ENCODE measurements around the gene JPH2.

Gene JPH2

DNA sequence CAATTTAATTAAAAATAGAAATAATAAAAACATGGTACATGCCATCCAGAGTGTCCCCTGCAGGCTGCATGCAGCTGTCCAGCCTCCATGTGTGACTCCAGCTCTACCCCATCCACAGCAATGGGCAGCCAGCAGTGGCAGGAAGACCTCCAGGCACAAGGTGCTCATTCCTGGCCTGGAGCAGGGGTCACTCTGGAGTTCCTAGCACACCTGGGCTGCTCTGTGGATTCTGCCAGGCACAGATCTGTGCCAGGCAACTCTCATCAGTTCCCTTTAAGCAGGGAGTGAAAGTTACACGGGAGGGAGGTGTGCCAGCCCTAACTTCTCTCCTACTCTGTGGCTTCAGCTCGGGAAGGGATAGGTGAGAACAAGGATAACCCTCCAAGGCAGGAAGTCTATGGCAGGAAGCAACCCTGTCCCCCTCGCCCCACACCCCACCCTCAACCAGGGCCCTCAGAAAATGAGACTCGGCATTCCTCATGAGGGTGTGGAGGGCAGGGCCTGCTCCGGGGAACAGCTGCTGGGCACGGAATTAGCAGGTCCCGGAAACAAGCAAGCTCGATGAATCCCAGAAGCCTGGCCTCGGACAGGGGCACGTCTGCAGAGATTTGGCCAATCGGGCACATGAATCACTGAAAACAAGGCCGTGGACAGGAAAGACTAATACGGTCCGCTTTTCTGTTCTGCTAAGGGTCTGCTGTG is 10.0 kb downstream of the JPH2 start:
- no peak for TF ChIP-seq CTCF (IDR thresholded peaks at IDR 0.05; ENCODE audit: low read depth, low read length)
- no peak for DNase-seq (ENCODE audit: extremely low read depth, low read depth)

GRCh38 chr20:44174996-44175765 is 11.8 kb downstream of the JPH2 start:
- DNase-seq (ENCODE audit: extremely low read depth, low read depth) = no peak
- no peak for TF ChIP-seq CTCF (IDR thresholded peaks at IDR 0.05; ENCODE audit: low read depth, low read length)

GRCh38 chr20:44173846-44174245 is 13.1 kb downstream of the JPH2 start:
- no peak for TF ChIP-seq CTCF (IDR thresholded peaks at IDR 0.05; ENCODE audit: low read depth, low read length)

GRCh38 chr20:44173116-44173515 is 13.9 kb downstream of the JPH2 start:
- no peak for DNase-seq (ENCODE audit: extremely low read depth, low read depth)
- TF ChIP-seq CTCF (IDR thresholded peaks at IDR 0.05; ENCODE audit: low read depth, low read length) = no peak

More at GRCh38 chr20:44173846-44174245, 13.1 kb downstream of the JPH2 start:
- no peak for DNase-seq (ENCODE audit: extremely low read depth, low read depth)

DNA sequence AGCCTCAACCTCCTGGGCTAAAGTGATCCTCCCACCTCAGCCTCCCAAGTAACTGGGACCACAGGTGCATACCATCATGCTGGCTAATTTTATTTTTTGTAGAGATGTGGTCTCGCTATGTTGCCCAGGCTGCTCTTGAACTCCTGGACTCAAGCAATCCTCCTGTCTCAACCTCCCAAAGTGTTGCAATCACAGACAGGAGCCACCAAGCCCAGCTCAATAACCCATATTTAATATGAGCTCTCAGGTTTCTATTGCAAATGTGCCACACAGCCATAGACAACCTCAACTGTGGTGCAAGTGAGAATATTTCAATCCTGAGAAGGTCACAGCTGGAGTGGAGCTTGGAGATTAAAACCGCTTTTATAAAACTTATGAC is 14.4 kb downstream of the JPH2 start:
- TF ChIP-seq CTCF (IDR thresholded peaks at IDR 0.05; ENCODE audit: low read depth, low read length) = no peak
- no peak for DNase-seq (ENCODE audit: extremely low read depth, low read depth)

- no peak for TF ChIP-seq CTCF (IDR thresholded peaks at IDR 0.05; ENCODE audit: low read depth, low read length)
- DNase-seq (ENCODE audit: extremely low read depth, low read depth) = no peak
Observed at GRCh38 chr20:44171775-44172571, 15.0 kb downstream of the JPH2 start.

All from AG09319 (cell line).